Amniotic stem cell (primary cell): ENCODE data around the gene RBM33.

ENCODE experiments used
- DNase-seq: peaks from one replicate; lab custom pipeline; 2025; lab: John Stamatoyannopoulos, UW

RBM33 gene

DNA sequence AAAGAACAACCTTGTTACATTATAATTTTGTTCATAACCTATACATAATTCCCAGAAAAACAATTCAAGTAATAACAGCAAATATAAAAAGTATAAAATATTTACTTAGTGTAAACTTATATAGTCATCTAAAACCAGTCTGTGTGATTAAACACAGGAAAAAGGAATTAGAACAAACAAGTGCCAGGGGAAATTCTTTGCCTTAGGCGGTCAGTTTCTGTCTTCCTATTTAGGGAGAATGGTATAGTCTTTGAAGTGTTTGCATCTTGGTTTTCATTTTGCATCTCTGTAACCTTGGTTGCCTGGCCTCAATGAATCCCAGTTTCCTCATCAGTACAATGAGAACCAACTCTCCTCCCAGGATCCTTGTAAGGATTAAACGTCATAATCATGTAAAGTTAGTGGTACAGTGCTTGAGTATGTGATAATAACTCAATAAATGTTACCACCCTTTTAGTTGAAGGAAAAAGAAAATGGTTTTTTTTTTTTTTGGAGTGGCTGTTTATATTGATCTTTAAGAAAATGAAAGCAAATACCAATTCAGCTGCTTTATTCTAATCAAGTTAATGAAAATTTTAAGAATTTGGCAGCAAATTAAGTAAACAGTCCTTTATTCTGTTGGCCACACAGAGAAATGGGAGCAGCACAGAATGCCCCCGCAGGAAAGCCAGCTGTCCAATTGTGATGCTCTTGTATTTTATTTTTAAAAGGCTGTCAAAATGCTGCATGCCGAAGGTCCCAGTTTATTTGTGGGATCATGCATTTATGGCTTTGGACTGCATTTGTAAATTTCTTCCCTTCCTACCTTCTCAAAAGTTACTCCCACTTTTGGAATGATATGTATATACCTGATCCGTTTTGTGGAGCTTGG is 106.0 kb downstream of the RBM33 start:
- no peak for DNase-seq

DNA sequence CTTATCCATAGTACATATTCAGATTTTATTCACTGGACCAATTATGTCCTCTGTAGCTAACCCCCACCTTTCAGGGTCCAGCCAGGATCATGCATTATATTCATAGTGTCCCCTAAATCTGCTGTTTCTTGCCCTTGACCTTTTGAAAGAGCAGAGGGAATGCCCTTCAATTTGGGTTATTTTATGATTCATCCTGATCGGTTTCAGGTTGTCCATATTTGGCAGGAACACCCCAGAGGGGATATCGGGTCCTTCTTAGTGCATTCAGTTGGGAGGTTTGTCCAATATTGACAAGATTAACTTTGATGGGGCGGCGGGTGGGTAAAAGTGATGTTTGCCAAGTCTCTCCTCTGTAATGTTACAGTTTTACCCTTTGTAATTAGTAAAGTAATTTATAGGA is 106.9 kb downstream of the RBM33 start:
- DNase-seq = no peak

DNA sequence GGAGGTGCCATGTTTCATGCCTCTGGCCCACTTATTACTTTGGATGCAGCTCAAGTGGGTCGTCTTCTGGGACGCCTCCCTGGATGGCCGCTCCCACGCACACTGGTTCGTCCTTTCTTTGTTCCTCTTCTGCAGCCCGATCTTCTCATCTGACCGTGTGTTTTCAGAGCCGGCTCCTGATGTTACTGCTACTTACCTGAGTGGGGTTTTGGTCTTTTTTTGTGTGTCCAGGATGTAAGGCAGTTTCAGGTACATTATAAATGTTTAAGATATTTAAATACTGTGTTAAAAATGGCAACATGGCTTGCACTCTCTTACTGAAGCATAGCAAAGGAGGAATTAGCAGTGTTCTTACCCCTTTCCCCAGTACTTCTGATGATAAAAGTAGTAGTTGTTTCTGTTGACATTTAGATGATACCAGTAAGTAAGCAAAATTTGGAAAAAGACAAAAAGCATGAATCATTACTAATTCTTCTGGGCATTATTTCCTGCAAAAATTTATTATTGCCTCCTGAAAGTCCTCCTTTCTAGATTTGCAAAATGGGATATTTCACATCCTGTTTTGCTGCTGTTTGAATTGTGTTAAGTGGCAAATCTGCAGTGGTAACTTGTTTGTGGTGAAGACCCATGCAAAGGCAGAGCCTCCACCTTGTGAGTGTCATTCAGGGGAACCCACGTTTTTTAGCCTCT is 108.4 kb downstream of the RBM33 start:
- DNase-seq = no peak

DNA sequence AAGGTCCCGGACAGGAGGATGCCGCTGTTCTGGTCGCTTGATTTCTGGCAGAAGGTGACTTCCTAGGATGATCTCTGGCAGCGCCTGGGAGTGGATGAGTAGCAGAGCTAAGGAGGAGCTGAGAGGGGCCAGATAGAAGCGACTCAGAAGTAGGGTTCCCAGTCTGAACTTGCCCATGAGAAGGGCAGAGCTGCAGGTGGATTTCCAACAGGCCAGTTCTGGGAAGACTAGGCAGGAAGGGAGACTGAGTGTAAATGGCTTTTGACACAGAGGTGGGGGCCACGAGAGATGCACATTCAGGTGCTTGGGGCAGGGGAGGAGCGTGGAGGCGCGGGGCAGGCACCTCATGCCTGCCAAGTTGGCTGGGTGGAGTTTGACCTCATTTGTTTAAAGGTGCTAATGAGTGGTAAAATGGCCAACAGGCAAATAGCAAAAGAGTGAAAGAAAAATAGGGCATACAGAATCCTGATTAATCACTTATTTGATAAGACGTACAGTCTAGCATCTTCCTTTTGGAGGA is 109.0 kb downstream of the RBM33 start:
- DNase-seq = no peak

DNA sequence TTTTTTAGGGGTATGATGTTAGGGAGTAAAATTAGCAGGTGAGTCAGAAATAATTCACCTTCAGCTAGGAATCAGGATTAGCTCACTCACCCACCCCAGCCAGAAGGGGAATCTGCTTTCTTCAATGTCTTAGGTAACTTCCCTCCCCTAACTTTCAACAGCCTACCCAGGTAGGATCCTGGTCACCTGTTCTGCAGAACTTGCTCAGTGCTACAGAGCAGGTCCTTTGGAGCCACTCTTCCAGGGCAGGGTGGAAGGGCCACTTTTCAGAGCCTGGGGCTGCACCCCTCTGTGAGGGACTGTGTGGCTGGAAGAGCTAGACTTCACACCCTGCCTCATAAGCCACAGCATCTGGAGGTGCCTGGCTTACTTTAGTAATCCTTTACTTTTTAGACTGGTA is 109.7 kb downstream of the RBM33 start:
- no peak for DNase-seq

DNA sequence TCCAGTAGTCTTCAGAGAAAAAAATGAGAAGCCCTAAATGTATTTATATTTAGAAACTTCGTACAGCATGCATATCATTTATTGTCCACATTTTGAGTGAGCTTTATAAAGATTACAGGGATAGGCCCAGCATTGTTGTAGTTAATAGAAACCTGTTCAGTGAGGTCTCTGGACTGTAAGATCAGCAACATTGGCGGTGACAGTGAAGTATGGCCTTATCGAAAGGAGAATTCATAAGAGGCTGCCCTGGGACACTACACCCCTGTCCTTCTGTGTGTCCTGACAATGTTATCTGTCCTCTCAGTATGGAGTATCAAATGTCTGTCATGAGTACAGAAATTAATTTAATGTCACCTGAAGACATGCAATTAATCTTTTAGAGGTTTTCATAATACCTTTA is 110.6 kb downstream of the RBM33 start:
- no peak for DNase-seq

DNA sequence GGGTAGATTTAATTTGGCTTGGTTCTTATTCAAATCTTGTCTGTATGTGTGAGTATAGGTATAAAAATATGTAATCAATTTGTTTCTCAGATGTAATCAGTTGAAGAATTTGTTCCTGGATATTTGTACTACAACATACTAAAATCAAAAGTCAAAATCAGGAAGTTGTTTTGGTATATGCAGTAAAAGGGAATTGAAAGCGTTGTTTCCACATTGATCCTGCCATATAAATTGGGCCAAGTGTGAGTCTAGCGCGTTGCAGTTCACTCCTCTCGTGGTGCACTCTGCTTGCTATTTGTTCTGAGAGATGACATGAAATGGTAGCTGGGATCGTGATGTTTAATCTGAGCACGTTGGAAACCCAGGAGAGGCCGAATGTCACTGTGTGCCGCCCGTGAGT is 111.9 kb downstream of the RBM33 start:
- DNase-seq = no peak

DNA sequence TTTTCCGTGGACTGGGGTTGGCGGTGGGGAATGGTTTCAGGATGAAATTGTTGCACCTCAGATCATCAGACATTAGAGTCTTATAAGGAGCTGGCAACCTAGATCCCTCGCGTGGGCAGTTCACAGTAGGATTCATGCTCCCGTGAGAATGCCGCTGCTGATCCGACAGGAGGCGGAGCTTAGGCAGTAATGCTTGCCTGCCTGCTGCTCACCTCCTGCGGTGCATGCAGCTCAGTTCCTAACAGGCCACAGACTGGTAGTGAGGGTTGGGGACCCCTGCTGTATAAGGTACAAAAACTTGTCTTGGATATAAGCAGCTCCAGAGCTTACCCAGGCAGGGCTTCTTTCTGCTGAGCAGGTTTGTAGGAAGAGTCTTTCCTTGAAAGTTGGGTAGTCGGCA is 113.9 kb downstream of the RBM33 start:
- DNase-seq = no peak

DNA sequence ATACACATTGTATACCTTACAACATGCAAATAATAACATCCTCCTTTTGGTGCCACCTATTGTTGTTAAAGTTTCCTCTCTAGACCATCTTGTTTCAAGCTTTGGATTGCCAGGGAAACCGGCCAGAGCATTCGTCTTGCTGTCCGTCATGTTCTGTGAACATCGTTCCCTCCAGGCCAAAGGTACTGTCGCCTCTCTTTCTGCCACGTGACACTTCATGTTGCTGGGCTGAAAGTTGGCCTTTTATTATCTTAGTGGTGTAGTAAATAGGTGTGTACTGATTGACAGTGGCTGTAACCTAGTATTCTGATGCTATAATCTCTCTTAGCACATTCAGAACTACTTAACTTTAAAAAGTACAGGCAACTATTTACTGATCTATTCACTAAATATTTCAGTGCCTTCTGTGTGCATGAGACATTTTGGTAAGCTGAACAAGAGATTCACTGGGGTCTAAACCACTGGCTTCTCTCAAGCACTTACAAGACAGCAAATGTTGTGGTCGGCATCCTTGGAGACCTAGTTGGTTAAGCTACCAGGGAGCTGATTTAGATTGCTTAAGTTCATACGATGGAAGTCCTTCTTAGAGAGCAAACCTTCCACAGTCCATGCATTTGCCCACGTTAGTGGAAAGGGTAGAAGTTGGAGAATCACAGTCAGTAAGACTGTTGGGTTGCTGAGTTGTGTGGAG is 115.4 kb downstream of the RBM33 start:
- DNase-seq = no peak

DNA sequence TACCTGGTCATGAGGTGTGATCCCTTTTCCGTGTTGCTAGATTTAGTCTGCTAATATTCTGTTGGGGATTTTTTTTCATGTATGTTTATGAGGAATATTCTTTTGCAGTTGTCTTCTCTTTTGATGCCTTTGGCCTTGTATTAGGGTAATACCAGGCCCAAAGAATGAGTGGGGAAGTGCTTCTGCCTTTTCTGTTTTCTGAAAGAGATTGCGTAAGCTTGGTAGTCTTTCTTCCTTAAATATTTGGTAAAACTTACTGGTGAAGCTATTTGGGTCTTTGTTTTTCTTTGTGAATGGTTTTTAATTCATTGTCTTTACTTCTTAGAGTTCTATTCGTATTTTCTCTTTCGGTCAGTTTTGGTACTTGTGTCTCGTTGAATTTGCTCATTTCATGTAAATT is 116.7 kb downstream of the RBM33 start:
- no peak for DNase-seq

DNA sequence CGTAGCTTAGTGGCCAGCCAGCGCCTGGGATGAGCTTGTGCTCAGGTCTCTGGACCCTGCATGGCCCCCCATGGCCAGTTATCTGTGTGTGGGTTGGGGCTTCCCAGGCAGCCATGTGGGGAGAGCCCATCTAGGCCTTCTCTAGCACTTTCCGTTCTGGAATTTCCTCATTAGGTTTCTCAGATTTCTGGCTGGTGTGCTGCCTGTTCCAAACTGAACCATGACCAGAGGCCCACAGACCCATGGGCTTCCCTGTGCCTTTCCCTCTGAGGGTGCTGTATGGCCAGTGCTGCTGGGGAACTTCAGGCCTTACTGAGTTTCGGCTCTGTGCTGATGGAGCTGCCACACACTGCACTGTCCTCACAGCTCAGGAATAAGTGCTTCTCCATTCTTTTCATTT is 117.6 kb downstream of the RBM33 start:
- DNase-seq = no peak

DNA sequence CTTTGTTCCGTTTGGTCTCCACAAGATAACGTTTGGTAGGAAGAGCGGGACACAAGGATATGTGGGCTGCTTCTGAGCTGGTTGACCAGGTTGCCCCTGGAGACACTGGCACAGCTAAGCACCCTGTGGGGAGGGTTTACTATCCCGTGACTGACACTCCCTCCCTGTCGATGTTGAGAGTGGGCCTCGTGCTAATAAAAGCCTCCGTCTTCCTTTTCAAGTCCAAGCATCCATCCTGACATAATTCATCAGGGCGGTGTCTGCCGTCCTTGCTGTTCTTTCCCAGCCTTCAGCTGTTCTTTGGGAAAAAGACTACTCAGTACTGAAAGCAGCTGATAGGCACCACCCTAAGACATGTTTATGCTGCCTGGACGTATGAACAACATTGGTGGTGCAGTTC is 118.2 kb downstream of the RBM33 start:
- no peak for DNase-seq

DNA sequence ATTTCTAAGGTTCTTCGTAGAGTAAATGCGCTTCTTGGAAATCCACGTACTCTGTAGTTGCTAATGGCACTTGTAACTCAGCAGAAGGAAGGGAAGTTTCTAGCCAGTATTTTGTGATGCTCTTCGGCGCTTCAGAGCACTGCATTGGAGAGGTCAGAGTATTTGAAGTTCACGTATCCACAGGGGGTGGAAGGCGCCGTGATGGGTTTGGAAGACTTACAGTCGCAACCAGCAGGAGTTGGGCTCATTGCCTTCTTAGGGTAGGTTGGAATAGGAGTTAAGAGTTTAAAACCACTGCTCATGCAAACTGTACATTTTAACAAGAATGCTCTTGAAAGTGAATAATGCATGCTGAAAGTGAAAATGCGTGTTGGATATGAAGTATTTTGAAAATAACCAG is 118.7 kb downstream of the RBM33 start:
- DNase-seq = no peak

DNA sequence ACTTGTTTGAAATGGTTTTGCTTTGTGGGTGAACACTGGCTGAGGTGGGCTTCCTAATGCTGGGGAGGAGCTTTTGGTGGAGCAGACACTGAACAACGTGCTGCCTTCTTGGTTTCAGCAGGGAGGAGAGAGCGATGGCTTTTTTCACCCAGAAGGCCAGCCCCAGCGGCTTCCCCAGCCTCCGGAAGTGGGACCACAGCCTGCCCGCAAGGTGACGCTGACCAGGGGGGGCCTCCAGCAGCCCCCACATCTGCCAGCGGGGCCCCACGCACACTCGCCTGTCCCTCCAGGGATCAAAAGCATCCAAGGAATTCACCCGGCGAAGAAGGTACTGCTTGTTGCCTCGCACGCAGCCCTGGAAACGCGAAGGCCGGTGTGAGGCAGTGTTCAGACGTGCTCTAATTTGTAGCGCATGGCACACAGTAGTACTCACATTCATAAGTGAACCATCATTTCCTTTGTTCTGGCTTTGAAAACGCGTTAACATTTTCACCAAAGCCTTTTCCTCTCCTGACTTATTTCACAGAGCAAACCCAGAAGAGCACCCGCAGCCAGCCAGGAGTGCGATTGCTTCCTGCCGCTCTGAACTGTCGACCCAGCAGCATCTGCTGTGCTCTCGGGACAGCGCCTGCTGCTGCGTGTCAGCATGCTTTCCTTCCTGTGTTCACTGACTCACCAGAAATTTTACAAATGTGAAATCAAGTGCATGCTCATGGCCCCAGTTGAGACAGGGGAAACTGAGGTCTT is 119.4 kb downstream of the RBM33 start:
- DNase-seq = no peak

DNA sequence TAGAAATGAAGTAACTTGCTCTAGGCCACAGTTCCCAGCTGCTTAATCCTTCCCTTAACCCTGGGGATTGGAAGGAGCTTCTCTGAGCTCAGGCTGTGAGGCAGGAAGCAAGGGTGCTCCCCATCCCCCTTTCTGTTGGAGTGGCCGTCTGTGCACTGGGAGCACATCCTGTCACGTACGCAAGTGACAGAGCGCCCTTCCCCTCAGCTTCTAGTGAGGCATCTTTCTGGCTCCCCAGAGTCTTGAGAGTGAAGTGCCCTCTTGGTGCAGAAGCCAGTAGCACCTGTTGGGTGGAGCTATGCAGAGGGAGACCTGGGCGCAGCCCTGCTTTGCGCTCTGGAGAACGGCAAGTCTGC is 120.0 kb downstream of the RBM33 start:
- DNase-seq = no peak

DNA sequence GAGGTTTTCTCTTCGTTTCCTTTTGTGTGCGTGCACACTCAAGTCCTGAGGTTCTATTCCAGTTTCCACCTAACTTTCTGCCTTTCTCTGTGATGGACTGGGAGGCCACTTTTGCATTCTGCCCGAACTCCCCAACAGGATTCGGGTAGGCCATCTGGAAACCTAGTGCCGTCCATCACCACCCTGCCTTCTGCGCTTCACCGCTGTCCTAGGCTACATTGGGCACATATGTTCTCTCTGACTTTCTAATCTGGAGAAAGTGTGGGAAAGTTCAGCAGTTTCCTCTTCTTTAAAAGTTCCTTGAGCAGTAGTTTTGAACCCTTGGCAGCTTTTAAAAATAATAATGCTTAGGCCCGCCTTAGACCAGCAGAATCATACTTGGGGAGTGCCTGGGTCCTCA is 121.0 kb downstream of the RBM33 start:
- DNase-seq = no peak

DNA sequence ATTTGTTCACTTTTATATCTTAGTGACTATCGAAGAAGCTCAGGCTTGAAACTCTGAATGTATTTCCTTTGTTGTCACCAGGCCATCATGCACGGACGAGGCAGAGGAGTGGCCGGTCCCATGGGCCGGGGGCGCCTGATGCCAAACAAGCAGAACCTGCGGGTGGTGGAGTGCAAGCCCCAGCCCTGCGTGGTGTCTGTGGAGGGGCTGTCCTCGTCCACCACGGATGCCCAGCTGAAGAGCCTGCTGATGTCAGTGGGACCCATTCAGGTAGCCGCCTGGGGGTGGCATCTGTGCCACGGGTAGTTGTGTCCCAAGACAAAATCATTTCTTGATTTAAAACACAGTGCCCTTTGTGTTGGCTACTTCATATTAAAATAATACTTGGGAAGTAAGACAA is 121.9 kb downstream of the RBM33 start:
- DNase-seq = no peak

DNA sequence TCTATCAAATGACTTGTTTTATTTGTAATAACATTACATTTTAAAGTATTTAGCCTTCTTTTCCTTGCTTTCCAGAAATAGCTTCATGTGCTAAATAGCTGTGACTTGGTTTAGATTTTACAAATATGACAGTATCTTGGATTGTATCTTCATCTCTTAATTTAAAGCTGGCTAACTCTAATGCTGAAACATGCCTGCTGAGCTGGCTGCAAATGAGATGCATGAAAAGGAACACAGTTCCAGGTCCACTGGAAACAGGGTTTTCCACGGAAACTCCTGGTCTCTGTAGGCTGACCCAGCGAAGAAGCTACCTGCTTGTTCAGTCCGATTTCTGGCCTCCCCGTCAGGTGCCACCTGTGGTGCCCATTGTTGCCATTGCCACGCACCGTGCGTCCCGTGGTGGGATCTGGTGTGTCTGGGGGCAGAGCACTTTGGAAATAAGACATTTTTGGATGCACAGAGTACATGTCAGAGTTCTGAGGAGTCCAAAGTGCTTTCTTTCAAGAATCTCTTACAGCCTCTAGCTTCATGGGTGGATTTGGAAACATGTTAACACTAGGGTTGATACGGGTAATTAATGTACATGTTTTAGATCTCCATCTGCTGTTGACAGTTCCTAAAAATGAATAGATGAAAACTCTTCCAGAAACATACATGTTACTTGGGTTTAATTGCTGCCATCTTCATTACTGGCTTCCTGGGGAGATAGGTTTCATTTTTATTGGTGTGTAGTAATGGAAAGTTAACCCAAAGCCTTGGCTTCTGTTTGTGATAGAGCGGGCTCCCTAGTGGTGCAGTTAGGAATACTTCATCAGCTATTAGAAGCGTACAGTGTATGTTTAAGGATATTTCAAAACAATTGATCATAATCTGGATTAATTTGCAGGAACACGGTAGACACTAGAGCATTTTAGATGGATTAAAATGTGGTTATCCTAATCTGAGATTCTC is 122.8 kb downstream of the RBM33 start:
- DNase-seq = no peak

DNA sequence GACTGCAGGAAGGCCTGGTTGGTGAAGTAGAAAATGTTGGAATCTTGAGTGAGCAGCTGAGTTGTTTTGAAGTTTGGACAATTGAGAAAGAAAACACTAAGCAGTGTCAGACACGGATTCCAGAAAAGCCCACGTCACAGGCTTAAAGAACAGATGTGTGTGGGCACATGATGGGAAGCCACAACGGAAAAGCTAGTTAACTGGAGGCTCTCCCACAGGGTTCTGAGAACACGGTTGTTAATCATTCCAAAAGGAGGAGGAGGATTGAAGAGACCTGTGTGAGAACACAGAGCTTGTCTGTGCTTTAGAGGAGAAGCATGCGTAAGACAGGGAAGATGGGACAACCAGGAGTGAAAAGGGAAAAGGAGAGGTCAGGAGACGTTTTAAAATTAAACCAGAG is 125.2 kb downstream of the RBM33 start:
- DNase-seq = no peak

DNA sequence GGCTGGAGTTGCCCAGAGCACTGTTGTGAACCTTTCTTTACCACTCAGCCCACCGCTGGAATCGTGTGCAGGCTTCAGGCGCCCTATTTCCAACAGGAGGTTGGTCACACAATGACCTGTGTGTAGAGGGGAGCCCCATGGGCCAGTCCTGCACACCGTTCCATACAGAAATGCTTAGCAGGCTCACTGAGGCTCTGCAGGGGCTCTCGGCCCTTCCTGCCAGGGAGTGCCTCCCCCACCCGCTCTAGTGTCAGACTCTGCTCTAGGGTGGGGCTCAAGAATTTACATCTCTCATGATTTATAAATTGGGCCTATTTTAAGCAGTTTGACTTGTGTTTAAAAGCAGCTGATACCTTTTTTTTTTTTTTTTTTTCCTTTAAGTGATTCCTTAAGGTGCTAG is 125.8 kb downstream of the RBM33 start:
- no peak for DNase-seq

DNA sequence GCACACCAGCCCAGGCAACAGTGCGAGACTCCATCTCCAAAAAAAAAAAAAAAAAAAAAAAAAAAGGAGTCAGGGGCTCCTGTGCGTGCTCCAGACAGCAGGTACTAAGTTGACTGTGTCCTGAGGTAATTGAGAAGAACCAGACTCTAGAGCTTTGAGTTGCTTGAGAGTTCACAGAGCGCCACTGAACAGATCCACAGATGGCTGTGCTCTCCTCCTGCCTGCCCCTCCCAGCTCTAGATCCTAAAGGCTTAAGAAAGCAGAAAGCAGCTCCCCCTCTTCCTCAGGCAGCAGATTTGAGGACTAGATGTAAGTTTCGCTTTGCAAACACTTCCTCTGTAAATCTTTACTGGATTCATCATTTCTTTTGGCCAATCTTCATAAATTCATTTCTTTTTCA is 129.1 kb downstream of the RBM33 start:
- DNase-seq = no peak
